HG02970 (cell line): ENCODE results near the gene SEC14L2.
"Not testable (repeated sequence)": the region's sequence is repeated elsewhere in the genome, so short reads cannot be mapped to it uniquely, and the experiment has no call there.

Experiments
- ATAC-seq: cut with Tn5 transposase; IDR thresholded peaks from one replicate; pipeline ENCODE4 v1.9.1; 2021; ENCODE audit warnings: mild to moderate bottlenecking, moderate library complexity, moderate number of reproducible peaks; ENCODE audit not compliant: unreplicated experiment, low FRiP score

The SEC14L2 gene

GRCh38 chr22:30445438-30446145, 48.8 kb downstream of the SEC14L2 start:
- no peak for ATAC-seq

GRCh38 chr22:30447656-30448055, 50.8 kb downstream of the SEC14L2 start:
- ATAC-seq, result no peak

- not testable (repeated sequence) for ATAC-seq
These were observed 54.7 kb downstream of the SEC14L2 start for GRCh38 chr22:30451488-30451887.

- no peak for ATAC-seq
These were observed 56.0 kb downstream of the SEC14L2 start for GRCh38 chr22:30452861-30453260.

GRCh38 chr22:30453731-30454510, 57.1 kb downstream of the SEC14L2 start:
- ATAC-seq, result no peak

GRCh38 chr22:30455075-30455840, 58.4 kb downstream of the SEC14L2 start:
- no peak for ATAC-seq

- no peak for ATAC-seq
These were observed 61.2 kb downstream of the SEC14L2 start for GRCh38 chr22:30457981-30458380.

GRCh38 chr22:30459181-30460052, 62.6 kb downstream of the SEC14L2 start:
- ATAC-seq, result no peak

GRCh38 chr22:30460147-30460546, 63.3 kb downstream of the SEC14L2 start:
- ATAC-seq, result no peak

GRCh38 chr22:30460555-30460954, 63.7 kb downstream of the SEC14L2 start:
- not testable (repeated sequence) for ATAC-seq

- no peak for ATAC-seq
These were observed 72.3 kb downstream of the SEC14L2 start for GRCh38 chr22:30469165-30469564.

GRCh38 chr22:30470655-30471054, 73.8 kb downstream of the SEC14L2 start:
- ATAC-seq, result no peak

- ATAC-seq, result no peak
These were observed 74.9 kb downstream of the SEC14L2 start, which contains the start of gene SEC14L3 for GRCh38 chr22:30471616-30472318. Gene SEC14L3 (minus strand): TSS chr22:30472017. CDS start chr22:30471958, 59 bp downstream.

- ATAC-seq, result no peak
These were observed 76.3 kb downstream of the SEC14L2 start for GRCh38 chr22:30472994-30473720.

- ATAC-seq, result no peak
These were observed 77.3 kb downstream of the SEC14L2 start for GRCh38 chr22:30474121-30474520.
